AG09309 (cell line): ENCODE measurements around the gene LTC4S.
"Not testable (repeated sequence)": the region's sequence is repeated elsewhere in the genome, so short reads cannot be mapped to it uniquely, and the experiment has no call there.

Experiments used
- DNase-seq: peaks from one replicate; pipeline ENCODE4 v3.0.0-alpha.2; 2010; ENCODE audit warnings: low read depth
- H3K4me3 ChIP-seq: 2 replicates; pipeline ENCODE4 v1.5.1; 2011; ENCODE audit warnings: mild to moderate bottlenecking, low read depth, low read length, moderate library complexity; ENCODE audit not compliant: control insufficient read depth
- TF ChIP-seq, protein P1 (sequence below): IDR thresholded peaks from 2 replicates; pipeline ENCODE4 v1.5.1; 2011; ENCODE audit warnings: mild to moderate bottlenecking, low read depth, low read length, inconsistent platforms; ENCODE audit not compliant: insufficient read depth, control insufficient read depth; ENCODE audit errors: missing control alignments

Gene LTC4S

DNA sequence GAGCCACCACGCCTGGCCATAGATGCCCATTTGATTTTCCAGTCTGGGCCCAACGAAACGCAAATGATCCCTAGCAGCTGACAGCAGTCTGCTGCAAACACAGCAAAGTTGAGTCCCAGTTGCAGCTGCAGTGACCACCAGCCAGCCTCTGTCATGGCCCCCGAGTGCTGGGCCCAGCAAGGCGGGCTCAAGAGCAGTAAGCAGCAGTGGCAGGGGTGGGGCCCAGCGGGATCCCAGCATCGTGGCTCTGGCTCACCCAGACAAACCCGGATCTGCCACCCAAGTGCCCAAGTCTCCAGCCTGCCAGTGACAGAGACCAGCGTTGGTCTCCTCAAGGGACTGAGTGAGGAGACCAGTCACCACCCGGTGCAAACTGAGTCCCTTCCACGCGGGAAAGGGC is 6.9 kb upstream of the LTC4S start:
- TF ChIP-seq, protein P1, sequence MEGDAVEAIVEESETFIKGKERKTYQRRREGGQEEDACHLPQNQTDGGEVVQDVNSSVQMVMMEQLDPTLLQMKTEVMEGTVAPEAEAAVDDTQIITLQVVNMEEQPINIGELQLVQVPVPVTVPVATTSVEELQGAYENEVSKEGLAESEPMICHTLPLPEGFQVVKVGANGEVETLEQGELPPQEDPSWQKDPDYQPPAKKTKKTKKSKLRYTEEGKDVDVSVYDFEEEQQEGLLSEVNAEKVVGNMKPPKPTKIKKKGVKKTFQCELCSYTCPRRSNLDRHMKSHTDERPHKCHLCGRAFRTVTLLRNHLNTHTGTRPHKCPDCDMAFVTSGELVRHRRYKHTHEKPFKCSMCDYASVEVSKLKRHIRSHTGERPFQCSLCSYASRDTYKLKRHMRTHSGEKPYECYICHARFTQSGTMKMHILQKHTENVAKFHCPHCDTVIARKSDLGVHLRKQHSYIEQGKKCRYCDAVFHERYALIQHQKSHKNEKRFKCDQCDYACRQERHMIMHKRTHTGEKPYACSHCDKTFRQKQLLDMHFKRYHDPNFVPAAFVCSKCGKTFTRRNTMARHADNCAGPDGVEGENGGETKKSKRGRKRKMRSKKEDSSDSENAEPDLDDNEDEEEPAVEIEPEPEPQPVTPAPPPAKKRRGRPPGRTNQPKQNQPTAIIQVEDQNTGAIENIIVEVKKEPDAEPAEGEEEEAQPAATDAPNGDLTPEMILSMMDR: no peak
- no peak overlapping the region for H3K4me3 ChIP-seq
- no peak for DNase-seq

DNA sequence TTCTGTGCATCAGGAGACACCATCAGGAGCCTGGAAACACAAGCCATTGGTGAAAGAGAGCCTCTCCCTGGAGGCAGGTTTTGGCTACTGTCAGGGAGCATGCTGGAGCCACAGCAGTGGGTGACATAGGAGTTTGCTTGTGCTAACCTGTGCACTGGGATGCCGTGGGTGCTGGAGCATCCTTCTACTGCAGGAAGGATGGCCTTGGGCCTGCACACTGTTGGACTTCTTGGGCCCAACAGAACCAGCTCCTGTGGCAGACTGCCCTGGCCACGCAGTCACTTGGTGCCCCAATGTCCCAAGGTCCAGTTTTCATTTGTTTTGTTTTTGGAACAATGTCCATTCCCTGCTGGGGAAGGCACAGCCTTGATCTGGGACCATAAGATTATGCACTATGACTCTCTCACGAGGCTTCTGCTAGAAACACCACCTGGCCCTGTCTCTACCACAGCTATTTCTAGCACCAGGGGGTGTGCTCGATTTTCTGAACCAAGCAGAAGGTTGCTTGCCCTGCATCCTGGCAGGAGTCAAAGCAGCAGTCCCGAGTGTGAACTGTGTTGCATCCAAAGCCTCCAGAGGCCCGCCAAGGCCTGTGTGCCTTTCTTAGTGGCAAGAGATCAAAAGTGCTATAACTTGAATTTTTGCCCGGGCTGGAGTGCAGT is 5.5 kb upstream of the LTC4S start:
- H3K4me3 ChIP-seq: no peak overlapping the region
- TF ChIP-seq, protein P1: no peak
- DNase-seq: no peak

DNA sequence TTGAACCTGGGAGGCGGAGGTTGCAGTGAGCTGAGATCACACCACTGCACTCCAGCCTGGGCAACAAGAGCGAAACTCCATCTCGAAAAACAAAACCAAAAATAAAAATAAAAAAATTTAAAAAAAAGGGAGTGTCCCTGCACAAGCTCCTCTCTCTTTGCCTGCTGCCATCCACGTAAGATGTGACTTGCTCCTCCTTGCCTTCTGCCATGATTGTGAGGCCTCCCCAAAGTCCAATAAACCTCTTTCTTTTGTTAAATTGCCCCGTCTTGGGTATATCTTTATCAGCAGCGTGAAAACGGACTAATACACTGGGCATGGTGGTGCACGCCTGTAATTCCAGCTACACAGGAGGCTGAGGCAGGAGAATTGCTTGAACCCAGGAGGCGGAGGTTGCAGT is 4.5 kb upstream of the LTC4S start:
- not testable (repeated sequence) for DNase-seq, H3K4me3 ChIP-seq

DNA sequence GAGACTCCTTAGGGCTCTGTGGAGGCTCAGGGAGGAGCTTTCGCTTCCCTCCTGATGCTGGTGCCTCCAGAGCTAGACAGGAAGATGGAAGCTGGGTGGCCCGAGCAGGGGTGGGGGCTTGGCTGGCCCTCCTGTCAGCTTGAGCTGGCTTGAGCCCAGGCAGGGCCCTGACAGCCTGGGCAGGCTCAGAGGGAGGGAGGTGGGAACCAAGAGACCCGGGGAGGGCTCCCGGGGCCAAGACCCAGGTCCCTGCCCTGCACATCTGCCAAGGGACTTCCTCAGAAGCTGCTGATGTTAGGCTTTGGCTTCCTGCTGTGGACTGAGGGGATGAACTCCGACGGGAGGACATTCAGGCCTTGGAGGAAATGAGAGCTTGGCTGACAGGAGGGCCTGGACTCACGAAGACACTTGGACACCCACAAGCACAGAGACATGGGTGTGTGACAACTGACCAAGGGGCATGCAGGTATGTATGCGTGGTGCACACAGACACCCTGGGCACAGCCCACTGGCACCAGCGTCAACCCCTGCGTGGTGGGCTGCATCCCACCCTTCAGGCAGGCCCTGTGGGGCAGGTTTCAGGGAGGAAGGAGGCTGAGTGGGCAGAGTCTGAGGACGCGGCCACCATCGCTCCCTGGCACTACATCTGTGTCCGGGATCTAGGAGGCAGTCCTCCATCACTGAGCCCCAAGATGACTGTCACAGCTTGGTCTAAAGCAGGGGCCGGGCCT is 1.7 kb upstream of the LTC4S start:
- H3K4me3 ChIP-seq: no peak overlapping the region
- TF ChIP-seq, protein P1: no peak

DNA sequence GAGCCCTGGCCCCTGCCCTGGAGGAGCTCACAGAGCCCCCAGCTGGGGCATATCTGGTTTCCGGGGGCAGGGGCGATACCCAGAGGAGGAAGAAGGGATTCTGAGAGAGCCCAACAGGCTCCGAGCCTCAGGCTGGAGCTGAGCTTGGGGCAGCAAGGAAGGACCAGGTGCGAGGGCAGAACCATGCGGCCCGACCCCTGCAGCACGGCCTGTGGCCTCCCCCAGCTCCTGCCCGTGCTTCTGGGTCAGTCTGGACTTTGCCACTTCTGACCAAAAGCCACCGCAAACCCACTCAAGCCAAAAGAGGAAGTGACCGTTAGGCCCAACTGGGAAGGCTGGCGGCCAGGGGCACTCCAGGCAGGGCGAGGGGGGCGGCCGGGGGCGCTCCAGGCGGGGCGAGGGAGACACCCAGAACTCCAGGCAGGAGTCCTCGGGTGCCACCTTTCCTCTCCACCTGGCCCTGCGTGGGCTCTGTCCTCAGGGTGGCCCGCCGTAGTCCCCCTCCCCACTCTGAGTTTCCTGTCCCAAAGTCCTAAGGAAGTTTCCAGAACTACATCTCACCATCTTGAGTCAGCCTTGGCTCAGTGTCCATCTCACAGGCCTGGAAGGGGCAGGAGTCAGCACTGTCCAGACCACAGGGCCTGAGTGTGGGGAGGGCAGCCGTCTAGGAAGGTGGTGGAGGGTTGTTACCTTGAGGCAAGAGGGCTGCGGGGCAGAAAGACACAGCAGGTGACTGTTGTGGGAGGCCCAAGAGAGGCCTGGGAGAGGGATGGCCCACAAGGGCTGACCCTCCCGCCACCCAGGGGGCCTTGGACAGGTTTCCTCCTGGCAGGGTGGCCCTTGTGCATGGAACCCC is 946 bp upstream of the LTC4S start:
- no peak overlapping the region for H3K4me3 ChIP-seq
- no peak for DNase-seq
- TF ChIP-seq, protein P1: no peak

More for the DNA sequence above, 1.7 kb upstream of the LTC4S start:
- no peak for DNase-seq

DNA sequence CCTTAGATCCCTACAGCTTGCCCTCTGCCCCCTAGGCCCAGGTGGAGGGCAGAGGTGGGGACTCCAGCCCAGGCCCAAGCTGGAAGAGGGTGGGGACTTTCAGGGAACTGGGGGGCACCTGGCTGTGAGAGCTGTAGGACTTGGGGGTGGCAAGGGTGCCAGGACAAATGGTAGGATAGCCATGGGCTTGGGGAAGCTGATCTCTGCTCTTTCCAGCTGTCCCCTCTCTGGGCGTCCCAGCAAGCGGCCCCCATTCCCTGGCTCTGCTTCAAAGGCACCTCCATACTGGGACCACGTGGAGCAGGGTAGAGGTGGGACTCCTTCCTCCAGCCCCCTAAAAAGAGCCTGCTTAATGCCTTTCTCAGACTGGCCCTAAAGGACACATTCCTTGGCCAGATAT is 385 bp downstream of the LTC4S start:
- no peak overlapping the region for H3K4me3 ChIP-seq
- no peak for DNase-seq
- TF ChIP-seq, protein P1: no peak
